A549 treated with GW870086 at 1 μM for 4 hours (cell line): ENCODE results near the gene IGSF3. TPM values are rescaled to one million over a fixed set of nuclear protein-coding genes. Genes with fewer than 3 reads are reported as not detected.

Experiments used
- total RNA-seq: library from RNA; stranded (reverse); fragments of 200-300 nt; extraction: Qiagen RNA extraction; gene quantifications from 5 replicates; pipeline ENCODE4 v1.2.3, GENCODE V29; 2022; ENCODE audit warnings: low read depth

Gene IGSF3
- total RNA-seq: 14.4 to 21.3 TPM (median 19.2 TPM) in 5 replicates

DNA sequence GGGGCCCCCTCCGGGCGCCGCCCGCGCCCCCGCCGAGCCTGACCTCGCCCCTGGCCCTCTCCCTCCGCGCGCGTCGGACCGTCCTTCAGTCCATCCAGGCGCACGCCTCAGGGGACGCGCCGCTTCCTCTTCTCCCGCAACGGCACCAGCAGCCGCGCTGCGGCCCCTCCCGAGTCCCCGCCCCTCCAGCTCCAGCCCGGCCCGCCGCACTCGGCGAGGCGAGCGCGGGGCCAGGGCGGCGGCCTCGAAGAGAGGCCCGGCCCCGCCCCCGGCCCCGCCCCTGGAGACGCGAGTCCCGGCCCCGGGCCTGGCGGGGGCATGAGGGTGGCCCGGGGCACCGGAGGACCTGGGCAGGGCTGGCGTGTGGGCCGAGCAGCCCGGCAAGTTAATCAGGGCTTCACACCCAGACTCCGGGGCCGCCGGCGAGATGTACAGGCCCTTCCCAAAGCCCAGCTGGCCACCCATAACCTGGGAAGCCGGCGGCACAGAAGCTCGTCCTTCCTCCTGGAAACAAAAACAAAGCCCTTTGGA is at the start of gene IGSF3:
TSS of gene IGSF3 (minus strand) at position 159 of the 531 bp plus-strand sequence. CDS start 1,407 bp downstream, outside the sequence.

DNA sequence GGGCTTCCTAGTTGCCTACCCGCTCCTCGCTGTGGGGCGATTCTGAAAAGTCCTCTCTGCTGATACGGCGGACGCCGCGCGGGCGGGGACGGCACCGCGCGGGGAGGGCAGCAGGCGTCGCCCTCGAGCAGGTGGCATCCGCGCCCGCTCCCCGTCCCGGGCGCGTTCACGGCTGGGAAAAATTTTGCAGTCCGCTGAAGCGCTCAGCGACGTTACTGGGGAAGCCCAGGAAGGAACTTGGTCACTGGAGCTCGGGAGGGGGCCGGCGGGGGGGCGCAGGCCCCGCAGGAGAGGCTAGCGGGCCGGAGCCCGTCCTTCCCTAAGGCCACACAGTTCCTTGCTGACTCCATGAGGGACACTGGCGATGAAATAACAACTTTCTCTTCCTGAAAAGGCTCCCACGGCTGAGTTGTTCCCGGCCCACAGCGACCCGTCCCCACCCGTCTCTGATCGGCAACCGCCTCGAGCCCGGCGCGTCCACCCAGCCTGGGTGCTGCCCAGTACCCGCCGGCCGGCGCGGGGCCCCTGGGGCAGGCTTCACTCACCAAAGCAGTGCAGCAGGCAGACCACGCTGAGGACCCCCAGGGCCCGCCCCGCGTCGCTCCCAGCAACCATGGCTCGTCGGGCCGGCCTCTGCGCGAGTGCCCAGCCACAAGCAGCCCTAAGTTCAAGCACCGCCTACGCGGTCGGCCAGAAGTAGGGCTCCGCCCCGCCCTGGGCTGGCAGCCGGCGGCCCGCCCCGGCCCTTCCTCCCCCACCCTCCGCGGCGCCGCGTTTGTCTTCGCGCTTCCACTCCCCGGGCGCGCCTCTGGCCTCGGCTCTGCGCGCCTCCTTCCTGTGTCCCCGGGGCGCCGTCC is 96.9 kb downstream of the IGSF3 start, which contains the start of gene CD58:
TSS of gene CD58 (minus strand) at position 669 of the 857 bp plus-strand sequence. CDS start at position 615, 54 bp downstream.

Other genes starting within 250 kb of the IGSF3 start
- gene CD58, start 96.7 kb downstream of the IGSF3 start, total RNA-seq: 21.3 to 26.6 TPM (median 25.1 TPM) in 5 replicates
- not detected in 5 replicates for gene CD2, start 86.7 kb upstream of the IGSF3 start, total RNA-seq
- 12.0 to 15.7 TPM (median 15.3 TPM) in 5 replicates for gene PTGFRN, start 242.2 kb upstream of the IGSF3 start, total RNA-seq